ACHN (cell line): ENCODE data around the gene FUBP3.

ENCODE experiments used
- DNase-seq: peaks from one replicate; pipeline ENCODE4 v3.0.0-alpha.2; 2015
- in situ Hi-C: cut with HindIII; loops from 2 replicates; pipeline ENCODE4 v1.10.0; 2017; ENCODE audit warnings: low sequenced_read_pairs, low pct_ligation_motif_present, low pct_unique_long_range_greater_than_20kb

Gene FUBP3, protein sequence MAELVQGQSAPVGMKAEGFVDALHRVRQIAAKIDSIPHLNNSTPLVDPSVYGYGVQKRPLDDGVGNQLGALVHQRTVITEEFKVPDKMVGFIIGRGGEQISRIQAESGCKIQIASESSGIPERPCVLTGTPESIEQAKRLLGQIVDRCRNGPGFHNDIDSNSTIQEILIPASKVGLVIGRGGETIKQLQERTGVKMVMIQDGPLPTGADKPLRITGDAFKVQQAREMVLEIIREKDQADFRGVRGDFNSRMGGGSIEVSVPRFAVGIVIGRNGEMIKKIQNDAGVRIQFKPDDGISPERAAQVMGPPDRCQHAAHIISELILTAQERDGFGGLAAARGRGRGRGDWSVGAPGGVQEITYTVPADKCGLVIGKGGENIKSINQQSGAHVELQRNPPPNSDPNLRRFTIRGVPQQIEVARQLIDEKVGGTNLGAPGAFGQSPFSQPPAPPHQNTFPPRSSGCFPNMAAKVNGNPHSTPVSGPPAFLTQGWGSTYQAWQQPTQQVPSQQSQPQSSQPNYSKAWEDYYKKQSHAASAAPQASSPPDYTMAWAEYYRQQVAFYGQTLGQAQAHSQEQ

DNA sequence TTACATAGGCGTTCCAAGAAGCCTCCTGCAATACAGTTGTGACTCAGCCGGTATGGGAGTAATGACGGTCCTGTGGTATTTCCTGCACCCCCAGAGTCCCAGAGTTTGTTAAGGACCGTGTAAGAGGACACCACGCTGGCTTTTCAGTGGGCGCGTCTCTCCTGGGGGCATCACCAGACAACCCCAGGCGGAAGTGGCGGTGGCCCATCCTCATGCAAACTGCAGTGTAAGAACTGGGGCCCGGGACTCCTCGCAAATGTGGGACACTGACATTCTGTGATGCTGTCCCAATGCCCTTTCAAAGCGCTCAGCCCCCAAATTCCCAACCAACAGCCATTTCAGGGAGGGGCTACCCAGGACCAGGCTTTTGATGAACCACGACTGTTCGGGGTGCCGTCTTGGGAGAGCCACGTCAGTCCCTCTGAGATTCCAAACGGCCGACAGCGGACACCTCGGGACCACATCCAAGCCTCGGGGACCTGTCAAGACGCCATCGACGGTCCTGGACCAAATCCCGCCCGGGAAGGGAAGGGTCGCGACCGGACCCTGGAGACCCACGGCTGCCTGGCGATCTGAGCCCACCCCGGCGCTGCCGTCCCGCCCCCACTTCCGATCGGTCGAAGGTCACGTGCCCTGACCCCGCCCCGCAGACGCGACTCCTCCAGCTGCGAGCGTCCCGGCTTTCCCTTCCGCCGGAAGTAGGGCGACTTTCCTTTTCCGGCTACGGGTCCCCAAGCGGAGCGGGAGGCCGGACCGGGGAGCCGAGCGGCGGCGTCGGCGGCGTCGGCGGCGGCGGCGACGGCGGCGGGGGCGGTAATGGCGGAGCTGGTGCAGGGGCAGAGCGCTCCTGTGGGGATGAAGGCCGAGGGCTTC, at the start of gene FUBP3:
Gene FUBP3 (plus strand): TSS at position 713 of the 873 bp plus-strand sequence. CDS start 104 bp downstream, at position 817.
- peak; percentile 87 for DNase-seq
- in situ Hi-C loops = no loop called here

DNA sequence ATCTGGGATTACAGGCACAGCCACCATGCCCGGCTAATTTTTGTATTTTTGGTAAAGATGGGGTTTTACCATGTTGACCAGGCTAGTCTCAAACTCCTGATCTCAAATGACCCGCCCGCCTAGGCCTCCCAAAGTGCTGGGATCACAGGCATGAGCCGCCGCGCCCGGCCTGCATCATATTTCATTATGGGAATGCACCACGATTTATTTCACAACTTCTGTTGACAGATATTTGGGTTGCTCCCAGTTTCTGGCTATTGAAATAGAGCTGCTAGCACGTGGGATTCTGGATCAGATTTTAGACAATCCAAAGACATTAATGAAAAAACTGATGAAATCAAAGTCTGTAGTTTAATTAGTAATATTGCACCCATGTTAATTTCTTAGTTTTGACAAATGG, 48.4 kb upstream of the FUBP3 start:
- in situ Hi-C loops = no loop called here

DNA sequence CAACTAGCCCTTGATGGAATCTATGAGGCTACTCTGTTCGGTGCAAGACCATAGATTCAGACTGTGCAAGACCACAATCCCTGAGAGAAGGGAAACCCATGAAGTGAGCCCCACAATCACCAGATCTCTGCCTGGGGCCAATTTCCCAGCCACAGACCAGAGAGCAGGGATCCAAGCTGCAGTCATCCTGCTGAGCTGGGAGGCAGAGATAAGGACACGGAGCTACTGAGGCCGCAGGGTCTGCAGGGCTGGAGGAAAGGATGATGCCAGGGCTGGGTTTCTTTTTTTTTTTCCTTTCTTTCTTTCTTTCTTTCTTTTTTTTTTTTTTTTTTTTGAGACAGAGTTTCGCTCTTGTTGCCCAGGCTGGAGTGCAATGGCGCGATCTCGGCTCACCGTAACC, 47.7 kb upstream of the FUBP3 start:
- in situ Hi-C loops = no loop called here

More for the DNA sequence above, 48.4 kb upstream of the FUBP3 start:
- DNase-seq = no peak

DNA sequence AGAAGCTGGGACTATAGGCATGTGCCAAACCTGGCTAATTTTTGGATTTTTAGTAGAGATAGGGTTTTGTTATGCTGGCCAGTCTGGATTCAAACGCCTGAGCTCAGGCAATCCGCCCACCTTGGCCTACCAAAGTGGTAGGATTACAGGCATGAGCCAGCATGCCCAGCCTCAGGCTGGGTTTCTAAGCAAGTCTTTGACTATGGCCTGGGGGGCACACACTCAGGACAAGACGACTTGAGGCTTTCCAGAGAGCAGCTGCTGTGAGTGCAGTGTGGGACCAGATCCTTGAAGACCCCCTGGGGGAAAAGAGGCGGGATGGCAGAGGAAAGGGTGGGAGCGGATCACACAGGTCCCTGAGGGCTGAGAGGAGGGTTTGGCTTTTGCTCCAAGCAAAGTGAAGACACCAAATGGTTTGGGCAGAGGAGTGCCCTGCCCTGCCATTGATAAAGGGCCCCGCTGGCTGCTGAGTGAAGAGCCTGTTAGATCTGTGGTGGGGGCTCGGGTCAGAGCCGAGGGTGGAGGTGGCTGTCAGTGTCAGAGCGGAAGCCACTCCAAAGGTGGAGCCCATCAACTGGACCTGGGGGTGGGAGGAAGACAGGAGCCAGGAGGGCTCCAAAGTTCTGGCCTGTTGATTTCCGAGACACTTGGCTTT, 46.8 kb upstream of the FUBP3 start:
- DNase-seq = no peak
- in situ Hi-C loops = no loop called here

More for the DNA sequence above, 47.7 kb upstream of the FUBP3 start:
- DNase-seq = no peak

DNA sequence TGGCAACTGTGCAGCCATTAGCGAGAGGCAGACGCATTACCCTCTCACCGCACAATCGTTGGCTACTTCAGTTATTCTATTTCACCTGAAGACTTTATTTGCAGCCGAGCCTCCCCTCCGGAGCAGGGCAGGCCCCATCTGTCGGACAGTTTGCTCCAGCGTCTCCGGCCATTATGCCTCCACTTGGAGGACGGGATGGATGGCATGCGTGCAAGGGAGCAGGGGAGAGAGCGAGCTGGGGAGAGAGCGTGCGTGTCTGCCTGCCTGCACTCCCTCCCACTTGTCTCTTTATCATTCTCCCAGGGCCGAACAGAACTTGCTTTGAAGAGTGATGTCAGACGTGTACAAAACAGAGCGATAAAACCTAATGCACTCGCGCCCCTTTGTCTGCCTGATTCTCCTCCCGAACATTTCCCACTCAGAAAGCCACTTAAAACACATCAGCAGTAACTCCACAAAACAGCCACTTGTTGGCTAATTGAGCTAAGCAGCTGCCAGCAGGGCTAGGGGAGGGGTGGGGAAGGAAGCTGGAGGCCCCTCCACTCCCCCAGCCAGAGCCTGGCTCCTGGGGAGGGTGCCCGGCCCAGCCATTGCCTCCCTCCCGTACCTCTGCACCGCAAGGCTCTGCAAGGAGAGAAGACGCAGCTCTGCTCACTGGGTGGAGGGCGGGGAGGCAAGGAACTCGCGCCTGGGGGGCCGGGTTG, 43.4 kb upstream of the FUBP3 start:
- in situ Hi-C loops = no loop called here
- no peak for DNase-seq

DNA sequence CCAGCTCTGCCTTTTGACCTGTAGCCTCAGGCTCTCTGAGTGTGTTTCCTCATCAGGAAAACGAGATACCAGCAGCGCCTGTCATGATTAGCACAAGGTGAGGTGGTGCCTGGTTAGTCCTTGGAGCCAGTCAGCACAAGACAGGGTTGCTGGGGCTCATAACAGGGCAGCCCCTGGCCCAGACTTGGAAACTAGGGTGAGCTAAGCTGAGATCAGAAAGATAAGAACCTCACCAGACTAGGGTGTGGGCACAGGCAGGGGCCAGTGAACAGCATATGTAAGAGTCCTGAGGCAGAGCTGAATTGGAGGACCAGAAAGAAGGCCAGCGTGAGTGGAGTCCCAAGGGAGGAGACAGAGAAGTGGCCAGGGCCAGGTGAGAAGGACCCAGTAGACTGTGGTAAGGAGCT, 42.7 kb upstream of the FUBP3 start:
- no peak for DNase-seq
- in situ Hi-C loops = no loop called here

DNA sequence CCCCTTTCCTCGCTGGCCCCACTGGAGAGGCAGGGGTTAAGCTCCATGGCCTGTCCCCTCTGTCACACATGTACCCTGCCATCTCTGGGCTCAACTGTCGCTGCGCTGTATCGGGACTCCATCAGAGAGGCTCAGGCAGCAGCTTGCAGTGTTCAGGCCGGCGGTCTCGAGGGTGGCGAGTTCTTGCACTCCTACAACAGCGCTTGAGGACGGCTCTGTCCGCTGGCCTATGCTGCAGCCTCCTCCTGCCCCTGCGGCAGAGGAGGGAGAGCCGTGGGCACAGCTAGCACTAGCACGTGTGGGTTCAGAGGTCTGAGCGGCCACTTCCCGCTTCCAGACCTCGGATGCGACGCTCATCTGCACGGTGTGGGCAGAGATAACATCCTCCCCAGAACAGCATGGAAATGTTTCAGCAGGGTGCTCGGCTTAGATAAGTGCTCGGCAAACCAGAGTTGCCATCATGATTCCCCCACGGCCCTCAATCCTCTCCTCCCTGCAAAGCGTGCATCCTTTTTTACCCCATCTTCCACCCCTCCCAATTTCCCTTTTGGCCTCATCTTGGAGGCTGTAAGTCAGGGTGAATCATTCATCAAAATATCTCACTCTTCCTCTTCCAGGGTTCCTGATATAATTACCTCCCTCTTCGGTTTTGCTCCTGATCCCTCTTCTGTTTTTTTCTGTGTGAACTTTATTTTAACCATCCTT, 41.9 kb upstream of the FUBP3 start:
- in situ Hi-C loops = no loop called here
- no peak for DNase-seq

DNA sequence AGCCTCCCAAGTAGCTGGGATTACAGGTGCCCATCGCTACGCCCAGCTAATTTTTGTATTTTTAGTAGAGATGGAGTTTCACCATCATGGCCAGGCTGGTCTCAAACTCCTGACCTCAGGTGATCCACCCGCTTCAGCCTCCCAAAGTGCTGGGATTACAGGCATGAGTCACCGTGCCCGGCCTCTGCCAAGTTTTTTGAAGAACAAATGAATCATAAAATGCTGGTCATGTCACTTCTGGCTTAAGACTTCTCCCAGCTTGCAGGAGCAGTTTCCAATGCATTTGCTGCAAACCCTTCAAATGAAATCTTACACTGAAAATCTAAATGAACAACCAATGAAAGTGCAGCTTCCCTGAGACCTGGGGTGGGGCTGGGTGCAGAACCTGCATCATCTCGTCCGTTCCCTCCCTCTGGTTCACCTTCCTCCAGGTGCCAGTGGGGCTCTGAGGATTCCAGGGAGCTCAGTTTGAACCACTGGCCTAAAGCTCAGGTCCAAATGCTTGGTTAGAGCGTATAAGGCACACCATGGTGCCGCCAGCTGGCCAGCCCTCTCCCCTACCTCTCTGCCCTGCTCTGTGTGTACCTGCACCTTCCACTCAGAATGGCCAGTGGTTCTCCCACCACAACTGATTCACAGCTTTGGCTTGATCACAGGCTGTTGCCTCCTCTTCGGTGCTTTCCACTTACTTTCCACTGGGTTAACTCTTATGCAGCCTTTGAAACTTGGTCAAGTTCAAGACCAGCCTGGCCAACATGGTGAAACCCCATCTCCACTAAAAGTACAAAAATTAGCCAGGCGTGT, 39.8 kb upstream of the FUBP3 start:
- in situ Hi-C loops = no loop called here
- DNase-seq = peak; percentile 62

DNA sequence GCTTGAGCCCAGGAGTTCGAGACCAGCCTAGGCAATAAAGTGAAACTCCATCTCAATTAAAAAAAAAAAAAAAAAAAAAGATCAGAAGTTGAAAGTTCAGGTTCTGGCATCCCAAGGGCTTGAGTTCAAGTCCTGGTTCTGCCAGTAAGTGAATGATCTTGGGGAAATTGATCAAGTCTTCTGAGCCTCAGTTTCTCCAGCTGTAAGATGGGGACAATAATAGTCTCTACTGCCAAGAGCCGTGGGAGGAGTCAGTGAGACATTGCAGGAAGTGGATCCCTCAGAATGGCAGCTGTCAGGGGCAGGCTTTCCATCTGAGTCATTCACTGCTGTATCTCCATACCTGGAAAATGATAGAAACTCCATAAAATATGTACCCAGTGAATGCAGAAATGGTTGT, 37.8 kb upstream of the FUBP3 start:
- in situ Hi-C loops = no loop called here
- DNase-seq = no peak

DNA sequence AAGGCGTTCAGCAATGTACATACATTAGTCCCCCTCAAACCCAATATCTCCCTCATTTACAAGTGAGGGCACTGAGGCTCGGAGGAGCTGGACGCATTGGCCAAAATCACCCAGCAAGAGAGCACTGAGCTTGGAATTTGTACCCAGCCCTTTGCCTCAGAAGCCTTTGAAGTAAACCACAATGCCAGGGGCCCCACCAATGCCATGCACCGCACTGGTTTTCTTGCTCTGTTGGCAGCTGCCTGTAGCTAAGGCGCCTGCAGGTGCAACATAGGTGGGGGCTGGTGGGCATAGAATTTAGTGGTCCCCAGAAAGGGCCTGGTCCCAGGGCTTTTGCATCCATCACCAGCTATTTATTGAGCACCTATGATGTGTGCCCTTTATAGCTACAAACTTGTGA, 37.3 kb upstream of the FUBP3 start:
- DNase-seq = no peak
- in situ Hi-C loops = no loop called here

DNA sequence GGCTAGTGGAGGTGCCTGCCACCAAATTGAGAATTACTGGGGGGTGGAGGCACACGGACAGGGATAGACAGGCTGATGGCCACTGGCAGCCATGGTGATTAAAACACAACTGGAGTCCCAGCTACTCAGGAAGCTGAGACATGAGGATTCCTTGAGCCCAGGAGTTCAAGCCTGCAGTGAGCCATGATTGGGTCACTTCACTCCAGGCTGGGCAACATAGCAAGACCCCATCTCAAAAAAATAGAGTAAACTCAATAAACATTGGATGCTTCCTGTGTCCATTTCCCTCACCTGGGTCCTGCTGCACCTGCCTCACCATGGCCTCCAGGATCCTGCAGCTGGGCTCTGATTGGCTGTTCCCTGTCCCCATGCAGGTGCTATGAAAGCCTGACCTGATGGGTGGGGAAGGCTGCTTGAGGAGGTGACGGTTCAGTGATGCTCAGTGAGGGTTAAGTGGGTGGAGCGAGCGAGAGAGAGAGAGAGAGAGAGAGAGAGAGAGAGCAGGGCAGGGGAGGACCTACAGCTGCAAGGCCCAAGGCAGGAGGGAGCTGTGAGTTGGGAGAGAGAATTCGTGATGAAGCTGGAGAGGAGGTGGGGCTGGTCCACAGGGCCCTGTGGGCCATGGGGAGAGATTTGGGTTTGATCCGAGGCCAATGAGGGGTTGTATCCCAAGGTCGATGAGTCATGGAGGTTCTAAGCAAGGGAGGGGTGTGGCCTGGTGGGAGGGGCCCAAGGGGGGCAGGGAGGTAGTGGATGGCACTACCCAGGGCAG, 36.7 kb upstream of the FUBP3 start:
- in situ Hi-C loops = no loop called here
- DNase-seq = no peak

DNA sequence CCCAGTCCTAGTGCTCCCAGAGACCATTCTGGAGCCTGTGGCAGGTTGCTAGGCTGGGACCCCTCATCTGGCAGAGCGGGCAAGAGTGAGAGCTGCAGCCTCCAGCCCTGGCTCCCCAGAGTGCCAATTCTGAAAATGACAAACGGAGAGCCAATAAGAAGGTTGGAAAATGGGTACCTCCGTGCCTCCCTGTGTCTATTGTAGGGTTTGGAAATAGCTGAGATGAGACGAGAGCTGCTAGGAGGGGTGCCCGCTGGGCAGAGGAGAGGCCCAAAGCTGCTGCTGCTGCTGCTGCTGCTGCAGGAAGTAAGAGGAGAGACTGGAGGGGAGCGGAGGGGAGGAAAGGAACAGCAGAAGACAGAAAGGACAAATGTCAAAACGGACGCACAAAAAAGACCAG, 36.0 kb upstream of the FUBP3 start:
- DNase-seq = no peak
- in situ Hi-C loops = no loop called here

DNA sequence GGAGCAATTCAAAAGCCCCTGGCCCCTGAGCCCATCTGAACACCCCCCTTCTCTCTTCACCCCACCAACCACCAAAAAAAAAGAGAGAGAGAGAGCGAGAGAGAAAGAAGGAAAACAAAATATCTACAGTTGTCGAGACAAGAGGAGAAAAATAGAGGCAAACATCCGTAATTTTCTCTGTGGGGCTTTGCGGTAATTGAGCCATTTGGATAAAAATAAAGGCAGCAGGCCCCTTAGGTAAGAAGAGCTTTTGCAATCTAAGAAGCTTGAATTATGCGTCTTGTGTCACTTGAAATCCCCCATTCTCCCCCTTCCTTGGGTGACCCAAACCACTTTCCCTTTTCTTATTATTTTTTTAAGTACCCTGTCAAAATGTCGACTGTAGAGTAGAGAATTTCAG, 35.5 kb upstream of the FUBP3 start:
- no peak for DNase-seq
- in situ Hi-C loops = no loop called here

DNA sequence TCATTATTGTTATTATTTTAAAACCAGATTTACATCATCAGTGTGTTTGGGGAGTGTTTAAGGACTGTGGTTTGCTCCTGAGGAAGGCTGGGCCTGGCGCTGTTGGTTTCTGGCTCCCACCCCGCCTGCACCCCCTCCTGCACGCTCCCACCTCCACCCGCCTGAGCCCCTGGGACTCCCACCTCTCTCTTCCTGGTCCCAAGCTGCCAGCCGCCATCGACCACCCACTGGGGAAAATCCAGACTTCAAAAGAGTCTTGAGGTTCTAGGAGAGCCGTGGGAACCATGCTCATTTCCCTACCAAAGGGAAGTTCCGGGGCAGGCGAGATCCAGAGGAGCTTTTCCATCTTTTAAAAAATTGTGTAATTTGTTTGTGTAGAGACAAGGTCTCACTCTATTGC, 35.0 kb upstream of the FUBP3 start:
- in situ Hi-C loops = no loop called here
- DNase-seq = no peak

DNA sequence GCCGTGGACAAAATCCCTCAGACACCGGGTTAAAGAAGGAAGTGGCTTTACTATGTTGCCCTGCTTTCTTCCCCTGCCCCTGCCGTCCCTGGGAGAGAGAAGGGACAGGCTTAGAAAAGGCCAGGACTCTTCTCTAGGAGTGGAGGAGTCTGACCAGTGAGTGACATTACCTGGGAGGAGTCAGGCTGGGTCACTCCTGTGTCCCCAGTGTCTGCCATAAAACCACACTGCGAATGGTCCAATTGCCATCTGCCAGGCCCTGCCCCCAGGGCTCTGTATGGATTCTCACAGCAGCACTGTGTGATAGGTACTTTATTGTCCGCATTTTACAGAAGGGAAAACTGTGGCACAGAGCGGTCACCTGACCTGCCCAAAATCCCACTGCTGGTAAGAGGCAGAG, 31.3 kb upstream of the FUBP3 start:
- in situ Hi-C loops = no loop called here
- DNase-seq = no peak

DNA sequence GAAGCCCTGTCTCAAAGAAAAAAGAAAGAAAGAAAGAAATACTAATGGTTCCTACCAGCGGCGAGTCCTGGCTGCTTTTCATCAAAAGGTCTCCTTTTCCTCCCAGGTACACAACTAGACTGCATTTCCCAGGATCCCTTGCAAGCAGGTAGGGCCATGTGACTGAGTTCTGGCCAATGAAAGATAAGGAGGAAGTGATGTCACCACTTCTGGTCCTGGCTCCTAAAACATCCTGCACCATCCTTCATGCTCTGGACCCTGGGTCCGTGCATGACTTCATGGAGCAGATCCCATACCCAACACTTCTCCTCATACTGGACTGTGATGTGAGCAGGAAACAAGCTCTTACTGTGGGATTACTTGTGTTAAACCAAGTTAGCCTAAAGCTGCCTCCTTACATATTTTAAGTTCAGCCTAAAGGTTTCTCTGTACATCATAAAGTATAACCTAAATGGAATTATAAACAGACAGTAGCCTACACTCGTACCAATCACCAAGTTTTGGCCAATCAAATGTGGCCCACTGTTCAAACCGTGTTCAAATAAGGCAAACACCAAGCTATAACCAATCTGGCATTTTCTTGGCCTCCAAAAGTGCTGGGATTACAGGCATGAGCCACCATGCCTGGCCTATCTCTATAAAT, 30.2 kb upstream of the FUBP3 start:
- no peak for DNase-seq
- in situ Hi-C loops = no loop called here
